NCI-H2029 treated with DMSO at 0.1 percent for 48 hours (cell line): ENCODE results near the gene PTPRE.
A peak's percentile ranks its signal among the peaks of the same experiment; 100 is the strongest.

ENCODE experiments used
- DNase-seq: peaks from one replicate; lab custom pipeline; 2025; lab: John Stamatoyannopoulos, UW

PTPRE gene

GRCh38 chr10:127926455-127926854, 19.6 kb downstream of the PTPRE start:
- DNase-seq, result no peak

GRCh38 chr10:127928021-127928806, 21.3 kb downstream of the PTPRE start:
- DNase-seq, result no peak

- no peak for DNase-seq
Observed at GRCh38 chr10:127932521-127933270, 25.8 kb downstream of the PTPRE start.

- DNase-seq, result no peak
Observed at GRCh38 chr10:127933271-127933670, 26.4 kb downstream of the PTPRE start.

GRCh38 chr10:127934383-127934782, 27.5 kb downstream of the PTPRE start:
- DNase-seq, result no peak

- DNase-seq, result no peak
Observed at GRCh38 chr10:127935071-127935561, 28.2 kb downstream of the PTPRE start.

- no peak for DNase-seq
Observed at GRCh38 chr10:127937069-127937468, 30.2 kb downstream of the PTPRE start.

GRCh38 chr10:127937915-127938463, 31.1 kb downstream of the PTPRE start:
- DNase-seq, result no peak

GRCh38 chr10:127939786-127940330, 33.0 kb downstream of the PTPRE start:
- DNase-seq, result peak; percentile 31

GRCh38 chr10:127940866-127941640, 34.1 kb downstream of the PTPRE start:
- DNase-seq, result no peak

- DNase-seq, result no peak
Observed at GRCh38 chr10:127942811-127943210, 35.9 kb downstream of the PTPRE start.

- DNase-seq, result no peak
Observed at GRCh38 chr10:127943336-127943910, 36.5 kb downstream of the PTPRE start.

- no peak for DNase-seq
Observed at GRCh38 chr10:127944256-127944655, 37.4 kb downstream of the PTPRE start.

GRCh38 chr10:127945341-127945758, 38.4 kb downstream of the PTPRE start:
- peak; percentile 7 for DNase-seq

- DNase-seq, result no peak
Observed at GRCh38 chr10:127945948-127946711, 39.2 kb downstream of the PTPRE start.

- no peak for DNase-seq
Observed at GRCh38 chr10:127947211-127947610, 40.3 kb downstream of the PTPRE start.

- DNase-seq, result no peak
Observed at GRCh38 chr10:127948791-127949190, 41.9 kb downstream of the PTPRE start.

GRCh38 chr10:127949831-127950230, 42.9 kb downstream of the PTPRE start:
- no peak for DNase-seq

GRCh38 chr10:127951861-127952574, 45.1 kb downstream of the PTPRE start:
- DNase-seq, result no peak

GRCh38 chr10:127952575-127952869, 45.6 kb downstream of the PTPRE start:
- DNase-seq, result no peak
